ENCODE measurements around the gene ITGB1BP1. TPM values are rescaled to one million over a fixed set of nuclear protein-coding genes. Genes with fewer than 3 reads are reported as not detected.
A peak's percentile ranks its signal among the peaks of the same experiment; 100 is the strongest.

ITGB1BP1 gene
- total RNA-seq, 6 experiments from 2014 or later, result 205 to 238 (median 225) TPM

- Mint-ChIP-seq H3K27ac (no peak overlapping the region), H3K4me1 (ENCODE audit: low read depth) (peaks cover 58% of the 10 kb centered on the region), H3K4me3 (no peak overlapping the region), H3K27me3 (ENCODE audit: insufficient read depth) (no peaks in the 10 kb centered on the region; the same call in 1 of the 2 replicates), H3K36me3 (ENCODE audit: low read depth) (peaks cover 57% of the 10 kb centered on the region), H3K9me3 (no peaks in the 10 kb centered on the region)
- no peak for DNase-seq
- no peak for TF ChIP-seq CTCF (IDR thresholded peaks at IDR 0.05)
Measured at GRCh38 chr2:9418746-9419145, 4.6 kb downstream of the ITGB1BP1 start.

- Mint-ChIP-seq H3K4me1 (ENCODE audit: low read depth) (peaks cover 58% of the 10 kb centered on the region), H3K9me3 (no peaks in the 10 kb centered on the region), H3K36me3 (ENCODE audit: low read depth) (peaks cover 56% of the 10 kb centered on the region), H3K27ac (no peak overlapping the region), H3K4me3 (no peak overlapping the region), H3K27me3 (ENCODE audit: insufficient read depth) (no peaks in the 10 kb centered on the region; the same call in 1 of the 2 replicates)
- DNase-seq, result no peak
- no peak for TF ChIP-seq CTCF (IDR thresholded peaks at IDR 0.05)
Measured at GRCh38 chr2:9417725-9418124, 5.6 kb downstream of the ITGB1BP1 start.

- no peak for DNase-seq
- H3K9me3 Mint-ChIP-seq, result no peaks in the 10 kb centered on the region
- H3K27ac Mint-ChIP-seq, result no peak overlapping the region
- H3K4me3 Mint-ChIP-seq, result no peak overlapping the region
- no peaks in the 10 kb centered on the region; the same call in 1 of the 2 replicates for H3K27me3 Mint-ChIP-seq (ENCODE audit: insufficient read depth)
- H3K36me3 Mint-ChIP-seq (ENCODE audit: low read depth), result peaks cover 54% of the 10 kb centered on the region
- H3K4me1 Mint-ChIP-seq (ENCODE audit: low read depth), result peaks cover 52% of the 10 kb centered on the region
- TF ChIP-seq CTCF (IDR thresholded peaks at IDR 0.05), result no peak
Measured at GRCh38 chr2:9416962-9417316, 6.4 kb downstream of the ITGB1BP1 start.

- H3K4me3 Mint-ChIP-seq, result no peak overlapping the region
Measured at GRCh38 chr2:9416267-9416961, 6.9 kb downstream of the ITGB1BP1 start.

GRCh38 chr2:9415516-9416169, 7.7 kb downstream of the ITGB1BP1 start:
- peak overlapping the region; percentile 46; the same call in 1 of the 2 replicates for H3K27ac Mint-ChIP-seq
- DNase-seq, result no peak
- no peaks in the 10 kb centered on the region; the same call in 1 of the 2 replicates for H3K27me3 Mint-ChIP-seq (ENCODE audit: insufficient read depth)
- H3K4me1 Mint-ChIP-seq (ENCODE audit: low read depth), result peaks cover 42% of the 10 kb centered on the region
- H3K36me3 Mint-ChIP-seq (ENCODE audit: low read depth), result peaks cover 53% of the 10 kb centered on the region
- H3K9me3 Mint-ChIP-seq, result no peaks in the 10 kb centered on the region
- TF ChIP-seq CTCF (IDR thresholded peaks at IDR 0.05), result no peak
- no peak overlapping the region for H3K4me3 Mint-ChIP-seq

More at GRCh38 chr2:9416267-9416961, 6.9 kb downstream of the ITGB1BP1 start:
- Mint-ChIP-seq H3K27me3 (ENCODE audit: insufficient read depth) (no peaks in the 10 kb centered on the region; the same call in 1 of the 2 replicates), H3K9me3 (no peaks in the 10 kb centered on the region), H3K4me1 (ENCODE audit: low read depth) (peaks cover 47% of the 10 kb centered on the region), H3K36me3 (ENCODE audit: low read depth) (peaks cover 51% of the 10 kb centered on the region), H3K27ac (peak overlapping the region; percentile 54)
- DNase-seq, result no peak
- no peak for TF ChIP-seq CTCF (IDR thresholded peaks at IDR 0.05)

All from HFFc6 (cell line).